Right lobe of liver (tissue), 4 donors: Measurements from ENCODE around the gene MISP.

Experiments used
- POLR2A ChIP-seq: fragments of 450-650 bp; IDR thresholded peaks from one replicate; pipeline ENCODE4 v1.6.1; 2017; ENCODE audit warnings: antibody characterized with exemption, mild to moderate bottlenecking
- TF ChIP-seq, protein P1 (sequence below), 4 donors: fragments of 200-600 bp in 3 of 4; fragments of 450-650 bp in 1 of 4; IDR thresholded peaks; one replicate each; pipeline versions ENCODE4 v1.5.1 to v1.8.0; 2016 to 2022; ENCODE audit warnings: antibody characterized with exemption in 4 of 4, mild to moderate bottlenecking in 2 of 4
- donor health status: DM: no; HTN: no; CAD: no.
- donor health status: DM: no; HTN: no; CAD: no.
- donor health status: DM: no; HTN: yes; CAD: no.

DNA sequence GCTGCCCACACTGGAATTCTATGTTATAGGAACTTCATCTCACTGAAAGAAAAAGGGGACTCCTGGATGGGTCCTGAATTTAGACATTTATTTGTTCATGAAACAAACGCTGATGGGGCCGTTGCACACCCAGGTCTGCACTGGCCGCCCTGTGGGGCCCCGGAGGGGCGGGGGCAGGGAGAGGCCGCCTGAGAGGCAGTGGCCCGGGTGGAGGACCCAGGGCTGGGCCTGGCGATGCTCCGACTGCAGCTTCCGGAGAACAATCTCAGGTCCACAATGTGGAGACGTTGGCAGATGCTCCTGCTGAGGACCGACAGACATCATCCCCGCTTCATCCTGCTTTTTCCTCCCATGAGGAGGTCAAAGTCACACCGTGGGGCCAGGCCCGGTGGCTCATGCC, 30.0 kb downstream of the MISP start:
- TF ChIP-seq, protein P1, sequence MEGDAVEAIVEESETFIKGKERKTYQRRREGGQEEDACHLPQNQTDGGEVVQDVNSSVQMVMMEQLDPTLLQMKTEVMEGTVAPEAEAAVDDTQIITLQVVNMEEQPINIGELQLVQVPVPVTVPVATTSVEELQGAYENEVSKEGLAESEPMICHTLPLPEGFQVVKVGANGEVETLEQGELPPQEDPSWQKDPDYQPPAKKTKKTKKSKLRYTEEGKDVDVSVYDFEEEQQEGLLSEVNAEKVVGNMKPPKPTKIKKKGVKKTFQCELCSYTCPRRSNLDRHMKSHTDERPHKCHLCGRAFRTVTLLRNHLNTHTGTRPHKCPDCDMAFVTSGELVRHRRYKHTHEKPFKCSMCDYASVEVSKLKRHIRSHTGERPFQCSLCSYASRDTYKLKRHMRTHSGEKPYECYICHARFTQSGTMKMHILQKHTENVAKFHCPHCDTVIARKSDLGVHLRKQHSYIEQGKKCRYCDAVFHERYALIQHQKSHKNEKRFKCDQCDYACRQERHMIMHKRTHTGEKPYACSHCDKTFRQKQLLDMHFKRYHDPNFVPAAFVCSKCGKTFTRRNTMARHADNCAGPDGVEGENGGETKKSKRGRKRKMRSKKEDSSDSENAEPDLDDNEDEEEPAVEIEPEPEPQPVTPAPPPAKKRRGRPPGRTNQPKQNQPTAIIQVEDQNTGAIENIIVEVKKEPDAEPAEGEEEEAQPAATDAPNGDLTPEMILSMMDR (IDR thresholded peaks at IDR 0.05) = no peak
- TF ChIP-seq POLR2A = no peak
